GM12864 (cell line): ENCODE results near the gene SHH.
"Not testable (repeated sequence)": the region's sequence is repeated elsewhere in the genome, so short reads cannot be mapped to it uniquely, and the experiment has no call there.

Experiments used
- DNase-seq: peaks from one replicate; pipeline ENCODE4 v3.0.0-alpha.2; 2011; ENCODE audit warnings: low read depth
- H3K4me3 ChIP-seq: 2 replicates; pipeline ENCODE4 v1.5.1; 2011; ENCODE audit warnings: mild to moderate bottlenecking, low read depth, low read length, control low read depth
- TF ChIP-seq, protein P1 (sequence below): IDR thresholded peaks from 2 replicates; pipeline ENCODE4 v1.5.1; 2011; ENCODE audit warnings: low read depth, mild to moderate bottlenecking, moderate library complexity, low read length, control low read depth, inconsistent platforms; ENCODE audit errors: missing control alignments

SHH gene

DNA sequence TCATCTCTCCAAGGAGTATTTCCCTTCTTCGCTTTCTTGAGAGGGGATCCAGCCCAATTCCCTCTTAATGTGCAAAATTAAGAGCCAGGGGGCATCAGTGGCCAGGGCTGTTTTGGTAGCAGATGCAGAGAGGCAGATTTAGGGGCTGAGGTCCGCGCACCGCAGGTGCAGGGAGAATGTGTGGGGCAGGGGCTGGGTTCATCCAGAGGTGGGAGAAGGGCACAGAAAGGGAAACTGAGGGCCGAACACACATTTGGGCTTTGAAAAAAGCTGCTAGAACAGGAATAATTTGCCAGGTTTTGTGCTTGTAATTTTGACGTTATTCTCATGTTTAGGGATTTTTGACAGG is 6.5 kb upstream of the SHH start:
- no peak overlapping the region for H3K4me3 ChIP-seq
- TF ChIP-seq, protein P1, sequence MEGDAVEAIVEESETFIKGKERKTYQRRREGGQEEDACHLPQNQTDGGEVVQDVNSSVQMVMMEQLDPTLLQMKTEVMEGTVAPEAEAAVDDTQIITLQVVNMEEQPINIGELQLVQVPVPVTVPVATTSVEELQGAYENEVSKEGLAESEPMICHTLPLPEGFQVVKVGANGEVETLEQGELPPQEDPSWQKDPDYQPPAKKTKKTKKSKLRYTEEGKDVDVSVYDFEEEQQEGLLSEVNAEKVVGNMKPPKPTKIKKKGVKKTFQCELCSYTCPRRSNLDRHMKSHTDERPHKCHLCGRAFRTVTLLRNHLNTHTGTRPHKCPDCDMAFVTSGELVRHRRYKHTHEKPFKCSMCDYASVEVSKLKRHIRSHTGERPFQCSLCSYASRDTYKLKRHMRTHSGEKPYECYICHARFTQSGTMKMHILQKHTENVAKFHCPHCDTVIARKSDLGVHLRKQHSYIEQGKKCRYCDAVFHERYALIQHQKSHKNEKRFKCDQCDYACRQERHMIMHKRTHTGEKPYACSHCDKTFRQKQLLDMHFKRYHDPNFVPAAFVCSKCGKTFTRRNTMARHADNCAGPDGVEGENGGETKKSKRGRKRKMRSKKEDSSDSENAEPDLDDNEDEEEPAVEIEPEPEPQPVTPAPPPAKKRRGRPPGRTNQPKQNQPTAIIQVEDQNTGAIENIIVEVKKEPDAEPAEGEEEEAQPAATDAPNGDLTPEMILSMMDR: no peak

DNA sequence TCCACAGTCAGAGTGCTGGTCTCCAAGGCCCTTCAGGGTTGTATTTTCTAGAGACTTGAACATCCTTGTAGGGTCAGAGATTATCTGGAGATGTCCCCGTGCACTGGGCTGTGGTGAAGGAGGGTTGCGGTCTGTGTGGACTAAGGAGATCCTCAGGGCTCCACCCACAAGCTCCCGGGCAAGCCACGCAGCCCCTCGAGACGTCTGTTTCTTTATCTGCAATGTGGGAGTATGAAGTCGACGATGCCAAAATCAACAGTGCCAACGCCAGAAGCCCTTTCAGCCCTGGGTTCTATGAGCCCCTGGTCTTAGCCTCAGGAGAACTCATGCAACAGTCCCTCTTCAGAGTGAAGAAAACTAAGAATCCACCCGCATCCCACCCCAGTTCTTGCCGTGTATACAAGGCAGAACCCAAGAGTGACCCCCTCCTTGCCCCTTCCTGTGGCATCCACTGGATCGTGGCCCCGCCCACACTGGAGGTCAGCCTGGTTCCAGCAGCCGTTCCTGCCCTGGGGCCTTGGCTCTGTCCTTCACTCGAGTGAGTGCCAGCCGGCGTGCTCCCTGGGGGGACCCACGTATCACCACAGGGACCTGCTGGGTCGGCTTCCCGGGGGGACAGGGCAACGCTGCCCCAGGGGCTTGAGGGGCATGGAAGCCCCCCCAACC is 6.0 kb upstream of the SHH start:
- no peak overlapping the region for H3K4me3 ChIP-seq
- DNase-seq: no peak
- TF ChIP-seq, protein P1: no peak

More for the DNA sequence above, 6.5 kb upstream of the SHH start:
- DNase-seq: no peak

DNA sequence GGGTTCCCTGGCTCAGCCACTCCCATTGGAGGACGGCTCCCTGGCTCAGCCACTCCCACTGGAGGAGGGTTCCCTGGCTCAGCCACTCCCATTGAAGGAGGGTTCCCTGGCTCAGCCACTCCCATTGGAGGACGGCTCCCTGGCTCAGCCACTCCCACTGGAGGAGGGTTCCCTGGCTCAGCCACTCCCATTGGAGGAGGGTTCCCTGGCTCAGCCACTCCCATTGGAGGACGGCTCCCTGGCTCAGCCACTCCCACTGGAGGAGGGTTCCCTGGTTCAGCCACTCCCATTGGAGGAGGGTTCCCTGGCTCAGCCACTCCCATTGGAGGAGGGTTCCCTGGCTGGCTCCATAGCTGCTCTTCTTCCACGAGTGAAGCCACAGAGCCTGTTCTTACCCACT is 5.3 kb upstream of the SHH start:
- not testable (repeated sequence) for H3K4me3 ChIP-seq, DNase-seq

DNA sequence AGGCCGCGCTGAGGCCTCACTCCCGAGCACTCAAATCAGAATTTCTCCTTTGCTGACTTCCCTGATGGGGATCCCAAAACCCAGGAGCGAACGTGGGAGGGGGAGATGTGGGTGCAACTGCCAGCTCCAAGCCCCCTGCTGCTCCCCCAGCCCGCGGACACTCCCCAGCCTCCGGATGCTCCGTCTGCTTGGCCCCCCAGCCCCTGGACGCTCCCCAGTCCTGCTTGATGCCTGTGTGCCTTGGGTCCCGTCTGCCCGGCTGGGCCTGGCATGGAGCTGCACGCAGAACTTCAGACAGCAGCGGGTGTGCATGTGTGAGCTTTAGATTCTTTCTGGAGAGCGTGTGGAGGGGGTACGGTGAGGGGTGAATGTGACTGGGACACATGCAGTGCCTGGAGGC is 4.7 kb upstream of the SHH start:
- no peak overlapping the region for H3K4me3 ChIP-seq
- DNase-seq: no peak
- TF ChIP-seq, protein P1: no peak

DNA sequence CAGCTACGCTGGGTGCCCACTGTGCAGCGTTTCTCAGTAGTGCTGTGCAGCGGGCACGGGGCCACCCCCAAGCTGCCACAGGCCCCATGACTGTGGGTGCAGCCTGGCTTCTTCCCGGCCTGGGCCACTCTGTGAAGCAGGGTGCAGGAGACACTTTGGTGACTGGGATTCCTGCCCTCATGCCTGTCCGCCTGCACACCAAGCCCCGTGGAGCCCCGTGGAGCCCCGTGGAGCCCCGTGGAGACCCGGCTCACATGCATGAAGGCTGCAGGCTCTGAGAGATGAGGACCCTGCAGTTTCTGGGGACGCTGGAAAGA is 3.9 kb upstream of the SHH start:
- no peak for DNase-seq
- no peak overlapping the region for H3K4me3 ChIP-seq
- TF ChIP-seq, protein P1: no peak

DNA sequence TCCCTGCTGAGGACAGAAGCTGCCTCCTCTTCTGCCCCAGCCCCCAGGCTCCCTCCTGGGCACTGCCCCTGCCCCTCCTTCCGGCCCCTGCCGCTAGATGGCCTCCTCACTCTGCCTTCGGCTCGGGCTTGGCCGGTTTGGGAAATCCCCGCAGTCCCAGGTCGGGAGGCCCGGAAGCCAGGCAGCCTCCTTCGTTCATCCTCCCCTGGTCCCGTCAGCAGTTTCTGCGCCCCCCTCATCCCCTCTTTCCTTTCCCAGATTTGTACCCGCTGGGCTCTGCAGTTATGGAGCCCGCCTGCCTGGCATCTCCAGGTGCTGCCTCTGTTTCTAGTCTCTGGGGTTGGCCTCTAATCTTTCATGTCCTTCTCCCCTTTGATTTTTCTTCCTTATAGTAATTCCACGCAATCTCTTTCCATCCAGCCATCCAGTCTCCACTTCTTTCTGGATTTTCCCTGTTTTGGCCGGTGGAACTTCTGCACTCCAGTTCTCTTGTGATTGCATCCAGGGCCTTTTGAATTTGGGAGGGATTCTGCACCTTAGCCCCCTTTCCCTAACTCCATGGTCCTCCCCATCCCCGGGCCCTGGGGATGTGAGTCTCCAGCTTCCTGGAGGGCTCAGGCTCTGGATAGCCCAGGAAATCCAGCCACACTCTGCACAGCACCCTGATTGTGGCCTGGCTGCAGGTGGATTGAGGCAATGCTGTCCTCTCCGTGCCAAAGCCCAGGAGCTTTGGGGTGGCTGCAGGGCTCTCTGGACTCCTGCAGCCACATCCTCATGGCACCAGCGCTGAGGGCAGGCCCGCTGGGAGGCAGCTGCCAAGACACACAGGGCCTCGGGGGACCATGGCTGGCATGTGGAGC is 3.3 kb upstream of the SHH start:
- no peak overlapping the region for H3K4me3 ChIP-seq
- no peak for DNase-seq
- TF ChIP-seq, protein P1: peak; percentile 86

DNA sequence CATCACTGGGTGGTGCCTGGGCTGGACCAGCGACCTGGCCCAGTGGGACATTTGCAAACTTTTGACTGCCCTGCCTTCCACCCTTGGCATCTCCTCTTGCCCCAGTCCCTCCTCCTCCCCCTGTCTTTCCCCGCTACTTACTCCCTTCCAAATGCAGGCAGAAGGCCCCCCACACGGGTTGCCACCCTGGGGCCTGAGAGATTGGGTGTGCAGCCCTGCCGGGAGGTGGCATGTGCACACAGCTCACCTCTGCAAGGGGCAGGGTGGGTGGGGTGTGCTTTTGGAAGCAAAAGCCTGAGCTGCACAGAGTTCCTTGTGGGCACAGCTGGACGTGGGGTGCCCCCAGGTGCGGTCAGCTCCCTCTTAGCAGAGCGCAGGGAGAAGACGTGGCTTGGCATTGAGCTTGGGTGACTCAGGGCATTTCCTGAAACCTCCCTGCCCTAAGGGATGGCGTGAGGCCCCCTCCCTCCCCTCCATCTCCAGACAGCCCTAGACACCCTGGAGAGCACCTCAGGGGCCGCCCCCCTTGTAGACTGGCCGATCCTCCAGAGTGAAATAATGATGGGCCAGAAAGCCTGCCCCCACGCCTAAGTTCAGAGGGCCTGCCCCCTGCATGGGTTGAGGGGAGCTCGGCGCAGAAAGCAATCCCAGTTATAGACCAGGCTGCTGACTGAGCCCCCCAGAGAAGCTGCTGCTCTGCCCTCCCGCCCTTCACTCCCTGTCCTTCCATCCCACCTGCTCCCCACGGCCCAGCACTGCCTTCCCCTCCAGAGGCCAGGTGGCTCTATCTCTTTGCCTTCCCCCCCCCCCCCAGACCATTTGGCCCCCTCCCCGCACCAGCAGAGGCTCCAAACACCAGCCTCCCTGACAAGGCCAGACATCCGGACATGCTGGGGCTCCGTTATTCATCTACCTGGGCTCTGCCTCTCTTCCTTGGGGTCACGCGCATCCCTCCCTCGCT is 2.3 kb upstream of the SHH start:
- TF ChIP-seq, protein P1: no peak
- no peak for DNase-seq
- no peak overlapping the region for H3K4me3 ChIP-seq
